ENCODE measurements around the gene DACT2. TPM values are rescaled to one million over a fixed set of nuclear protein-coding genes. Genes with fewer than 3 reads are reported as not detected.
"Not testable (repeated sequence)": the region's sequence is repeated elsewhere in the genome, so short reads cannot be mapped to it uniquely, and the experiment has no call there.

DACT2 gene
- total RNA-seq, 1 donor from 2014 or later, result 1.9 TPM

DNA sequence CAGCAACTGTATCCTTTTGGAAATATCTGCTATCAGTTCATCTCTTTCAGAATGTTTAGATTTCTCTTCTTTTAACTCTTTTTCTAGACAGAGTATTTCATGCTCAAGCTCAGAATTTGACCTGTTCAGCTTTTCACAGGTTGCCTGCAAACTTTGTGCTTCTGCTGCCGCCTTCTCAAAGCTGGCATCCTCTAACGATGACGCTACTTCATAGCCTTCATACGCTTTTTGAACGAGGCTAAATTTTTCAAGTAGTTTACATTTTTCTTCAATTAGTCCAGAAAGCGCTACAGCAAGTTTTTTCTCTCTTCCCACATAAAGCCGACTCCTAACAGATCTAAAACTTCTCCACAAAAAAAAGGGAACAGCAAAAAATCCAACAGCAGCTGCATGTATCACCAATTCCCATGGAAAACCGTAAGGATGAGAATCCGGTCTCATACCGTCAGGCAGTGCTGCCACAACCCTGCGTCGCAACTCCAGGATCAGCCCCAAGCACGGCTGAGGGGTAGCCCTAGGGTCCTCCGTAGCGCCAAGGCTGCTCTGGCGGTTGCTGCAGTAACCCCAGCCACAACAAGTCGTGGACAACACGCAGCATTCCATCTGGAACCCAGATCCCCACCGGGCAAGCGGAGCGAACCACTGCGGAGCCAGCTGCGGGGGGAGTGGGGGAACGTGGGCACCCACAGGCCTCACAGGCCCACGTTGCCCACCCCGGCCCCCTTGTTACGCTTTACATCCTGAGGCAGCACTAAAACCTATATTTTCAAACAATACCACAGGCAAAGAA, 30.6 kb downstream of the DACT2 start:
- ATAC-seq (no peak), DNase-seq (ENCODE audit: low spot score) (no peak)
- intact Hi-C loops (cut with DNase I), result no loop called here

DNA sequence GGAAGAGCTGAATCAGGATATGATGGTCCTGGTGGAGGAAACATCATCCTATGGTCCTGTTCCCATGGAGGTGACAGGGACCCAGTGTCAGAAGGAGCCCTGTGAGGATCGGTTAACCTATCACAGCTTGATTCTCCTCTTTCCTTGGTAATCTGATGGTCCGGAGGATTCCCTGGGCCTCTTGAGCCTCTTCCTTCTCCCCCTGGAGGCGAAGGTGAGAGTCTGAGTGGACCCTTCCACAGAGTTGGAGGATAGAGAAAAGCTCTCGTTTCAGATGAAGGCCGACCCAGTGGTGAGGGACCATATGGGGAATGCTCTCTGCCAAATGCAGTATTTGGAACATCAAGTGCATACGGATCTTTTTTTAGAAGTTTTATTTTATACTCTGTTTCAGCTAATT, 32.1 kb downstream of the DACT2 start:
- intact Hi-C loops (cut with DNase I); ATAC-seq: not testable (repeated sequence)
- DNase-seq (ENCODE audit: low spot score), result peak; percentile 32

DNA sequence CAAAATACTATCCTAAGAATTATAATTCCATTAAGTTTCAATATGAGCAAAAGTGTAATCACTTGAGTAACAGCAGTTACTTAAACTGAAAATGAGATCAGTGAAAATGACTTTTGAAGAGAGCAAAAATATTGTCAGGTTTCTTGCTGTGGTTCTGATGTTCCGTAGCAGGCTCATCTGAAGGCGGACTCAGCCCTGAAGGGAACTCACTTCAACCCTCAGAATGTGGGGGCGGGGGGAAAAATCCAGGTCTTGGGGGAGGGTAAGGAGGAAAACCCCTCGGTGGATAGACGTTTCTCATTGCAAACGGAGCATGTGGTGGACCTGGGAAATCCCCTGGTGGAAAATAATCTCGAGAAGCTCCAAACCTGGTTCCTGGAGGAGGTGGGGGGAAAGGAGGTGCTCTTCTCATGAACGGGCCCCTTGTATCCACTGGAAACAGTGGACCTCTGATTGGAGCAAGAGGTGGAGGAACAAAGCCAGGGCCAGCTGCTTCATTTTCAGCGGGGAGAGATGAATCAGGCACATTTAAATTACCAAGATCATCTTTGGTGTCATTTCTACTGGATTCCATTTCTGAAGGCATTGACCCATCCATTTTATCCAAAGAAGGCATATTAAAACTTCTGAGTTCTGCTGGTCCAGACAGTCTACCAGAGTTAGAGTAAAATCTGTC, 32.7 kb downstream of the DACT2 start:
- intact Hi-C loops (cut with DNase I); ATAC-seq: not testable (repeated sequence)
- DNase-seq (ENCODE audit: low spot score), result peak; percentile 9

DNA sequence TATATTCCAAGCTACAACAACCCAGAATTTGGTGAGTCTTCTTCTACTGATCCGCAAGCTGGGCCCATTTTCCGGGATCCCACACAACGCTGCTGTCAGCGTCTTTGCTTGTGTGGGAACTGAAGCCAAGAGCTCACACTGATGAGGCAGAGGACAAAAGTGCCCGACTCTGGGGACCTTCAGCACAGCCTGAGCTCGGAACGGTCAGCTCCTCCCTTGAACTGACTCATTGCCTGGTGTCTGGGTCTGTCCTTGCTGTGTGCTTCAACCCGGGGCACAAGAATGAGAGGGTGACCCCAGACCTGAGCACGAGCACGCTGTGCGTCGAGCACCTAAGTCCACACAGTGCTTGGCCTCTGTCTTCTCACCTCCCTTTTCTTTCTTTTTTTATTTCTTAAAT, 33.5 kb downstream of the DACT2 start:
- intact Hi-C loops (cut with DNase I), result no loop called here
- no peak for ATAC-seq
- no peak for DNase-seq (ENCODE audit: low spot score)

DNA sequence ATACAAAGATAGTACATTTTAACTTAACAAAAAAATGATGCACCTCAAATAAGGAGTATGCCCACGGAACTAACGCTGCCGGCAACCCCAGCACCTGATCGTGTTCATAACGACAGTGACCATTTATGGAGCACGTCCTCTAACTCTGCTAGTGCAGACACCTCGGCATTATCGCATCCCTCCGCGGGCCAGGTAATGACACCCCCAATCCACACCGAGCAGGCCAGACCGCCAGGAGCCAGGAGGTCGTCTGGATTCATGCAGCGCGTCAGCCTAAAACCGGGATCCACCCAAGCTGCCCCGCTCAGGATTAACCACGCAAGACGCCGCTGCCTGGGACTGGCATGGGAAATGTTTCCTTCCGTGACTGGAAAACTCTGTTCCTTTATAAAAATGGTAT, 34.1 kb downstream of the DACT2 start:
- ATAC-seq (no peak), DNase-seq (ENCODE audit: low spot score) (no peak)

DNA sequence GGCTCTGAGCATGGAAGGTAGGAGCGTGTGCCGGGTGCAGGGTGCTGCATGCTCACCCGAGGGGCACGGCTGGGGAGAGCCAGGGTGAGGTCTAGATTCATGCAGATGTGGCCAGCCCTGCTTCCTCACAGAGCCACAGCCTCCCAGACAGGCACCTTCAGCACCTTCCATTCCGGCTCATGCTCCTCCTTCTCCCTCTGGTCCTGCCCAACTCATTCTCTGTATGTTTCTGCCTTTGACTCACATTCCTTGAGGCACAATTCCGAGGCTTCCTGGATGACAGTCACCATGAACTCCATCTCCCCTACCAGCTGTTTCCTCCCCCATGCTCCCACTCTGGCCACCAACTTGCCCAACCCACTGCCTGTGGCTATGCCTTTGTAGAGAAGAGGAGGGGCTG, 35.4 kb downstream of the DACT2 start:
- intact Hi-C loops (cut with DNase I), result no loop called here
- no peak for ATAC-seq
- DNase-seq (ENCODE audit: low spot score), result no peak

More for the DNA sequence above, 34.1 kb downstream of the DACT2 start:
- intact Hi-C loops (cut with DNase I), result no loop called here

DNA sequence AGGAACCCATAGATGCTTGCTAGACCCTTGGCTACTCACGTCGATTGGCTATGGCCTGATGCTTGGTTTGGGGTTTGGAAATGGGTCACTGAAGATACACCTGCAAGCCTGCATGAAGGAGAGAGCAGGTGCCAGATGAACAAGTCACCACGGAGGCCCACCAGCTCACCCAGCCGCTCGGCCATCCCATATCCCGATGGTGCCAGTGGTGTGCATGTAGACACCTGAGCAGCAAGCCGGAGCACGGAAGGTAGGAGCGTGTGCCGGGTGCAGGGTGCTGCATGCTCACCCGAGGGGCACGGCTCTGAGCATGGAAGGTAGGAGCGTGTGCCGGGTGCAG, 35.9 kb downstream of the DACT2 start:
- ATAC-seq (no peak), DNase-seq (ENCODE audit: low spot score) (no peak)
- intact Hi-C loops (cut with DNase I), result no loop called here

DNA sequence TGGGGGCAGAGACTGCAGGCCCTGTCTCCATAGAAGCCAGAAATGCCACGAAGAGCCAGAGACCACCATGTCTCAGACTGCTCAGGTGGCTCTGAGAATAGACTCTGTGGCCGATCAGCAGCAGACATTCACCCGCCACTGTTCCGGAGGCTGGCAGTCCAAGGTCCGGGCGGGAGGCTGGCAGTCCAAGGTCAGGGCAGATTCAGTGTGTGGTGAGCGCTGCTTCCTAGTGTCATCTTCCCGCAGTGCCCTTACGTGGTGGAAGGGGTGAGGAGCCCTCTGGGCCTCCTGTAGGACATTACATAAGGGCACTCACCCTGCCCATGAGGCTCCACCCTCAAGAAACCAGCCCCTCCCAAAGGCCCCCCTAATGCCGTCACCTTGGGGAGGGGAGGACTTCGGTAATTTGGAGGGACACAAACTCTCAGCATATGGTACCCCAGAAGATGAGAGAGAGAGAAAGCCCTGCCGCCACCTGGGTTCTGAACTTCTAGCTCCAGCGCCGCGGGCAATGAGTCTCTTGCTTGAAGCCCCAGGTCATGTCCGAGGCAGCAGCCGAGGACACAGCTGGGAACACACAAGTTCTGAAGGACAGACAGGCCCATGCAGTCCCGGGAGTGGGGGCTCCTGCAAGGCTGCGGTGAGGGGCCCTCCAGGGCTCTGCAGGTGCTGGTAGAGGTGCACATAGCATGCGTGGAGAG, 36.4 kb downstream of the DACT2 start:
- DNase-seq (ENCODE audit: low spot score) (no peak), ATAC-seq (no peak)
- intact Hi-C loops (cut with DNase I), result no loop called here

DNA sequence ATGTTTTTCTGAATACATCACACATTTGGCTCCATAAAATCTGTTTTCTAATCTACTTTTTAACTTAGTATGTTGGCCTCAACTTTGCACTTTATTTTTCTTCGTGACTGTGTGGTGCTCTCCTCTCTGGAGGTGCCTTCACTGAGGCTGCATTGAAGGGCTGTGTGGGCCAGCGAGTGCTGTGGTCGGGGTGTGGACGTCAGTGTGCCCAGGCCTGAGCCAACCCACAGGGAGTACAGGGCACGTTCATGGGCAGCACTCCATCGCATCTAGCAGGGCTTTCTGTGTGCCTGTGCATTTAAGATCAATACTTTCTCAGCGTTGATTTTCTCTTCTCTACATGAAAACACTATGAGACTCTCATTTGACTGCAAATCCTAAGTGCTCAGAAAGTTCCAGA, 37.8 kb downstream of the DACT2 start:
- intact Hi-C loops (cut with DNase I), result no loop called here
- no peak for ATAC-seq
- DNase-seq (ENCODE audit: low spot score), result no peak

DNA sequence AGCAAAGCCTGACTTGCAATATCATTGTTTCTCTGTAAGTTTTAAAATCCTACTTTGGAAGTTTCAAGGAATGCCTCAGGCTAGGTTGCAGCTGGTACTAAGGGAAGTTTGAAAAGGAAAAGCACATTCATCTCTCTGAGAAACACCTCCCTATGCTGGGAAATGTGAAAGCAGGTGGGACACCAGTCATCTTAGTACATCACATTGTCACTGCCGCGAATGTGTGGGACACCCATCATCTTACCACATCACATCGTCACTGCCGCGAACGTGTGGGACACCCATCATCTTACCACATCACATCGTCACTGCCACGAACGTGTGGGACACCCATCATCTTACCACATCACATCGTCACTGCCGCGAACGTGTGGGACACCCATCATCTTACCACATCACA, 38.3 kb downstream of the DACT2 start:
- intact Hi-C loops (cut with DNase I); ATAC-seq: not testable (repeated sequence)

DNA sequence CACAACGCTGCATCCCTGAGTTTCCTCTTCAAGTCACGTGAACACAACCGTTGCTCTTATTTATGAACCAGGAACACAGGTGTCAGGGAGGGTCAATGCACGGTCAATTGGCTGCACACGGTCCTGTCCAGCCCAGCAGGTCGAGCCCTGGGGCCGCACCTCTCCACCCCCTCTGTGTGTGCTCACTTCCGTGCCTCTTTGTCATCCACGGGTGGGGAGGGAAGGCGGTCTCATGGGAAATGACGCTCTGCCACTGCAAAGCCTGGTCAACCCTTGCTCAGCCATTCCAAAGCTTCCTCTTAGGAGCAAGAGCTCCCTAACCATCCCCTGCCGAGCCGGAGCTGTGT, 38.7 kb downstream of the DACT2 start:
- ATAC-seq (no peak), DNase-seq (ENCODE audit: low spot score) (no peak)
- intact Hi-C loops (cut with DNase I), result no loop called here

More for the DNA sequence above, 38.3 kb downstream of the DACT2 start:
- DNase-seq (ENCODE audit: low spot score), result not testable (repeated sequence)

DNA sequence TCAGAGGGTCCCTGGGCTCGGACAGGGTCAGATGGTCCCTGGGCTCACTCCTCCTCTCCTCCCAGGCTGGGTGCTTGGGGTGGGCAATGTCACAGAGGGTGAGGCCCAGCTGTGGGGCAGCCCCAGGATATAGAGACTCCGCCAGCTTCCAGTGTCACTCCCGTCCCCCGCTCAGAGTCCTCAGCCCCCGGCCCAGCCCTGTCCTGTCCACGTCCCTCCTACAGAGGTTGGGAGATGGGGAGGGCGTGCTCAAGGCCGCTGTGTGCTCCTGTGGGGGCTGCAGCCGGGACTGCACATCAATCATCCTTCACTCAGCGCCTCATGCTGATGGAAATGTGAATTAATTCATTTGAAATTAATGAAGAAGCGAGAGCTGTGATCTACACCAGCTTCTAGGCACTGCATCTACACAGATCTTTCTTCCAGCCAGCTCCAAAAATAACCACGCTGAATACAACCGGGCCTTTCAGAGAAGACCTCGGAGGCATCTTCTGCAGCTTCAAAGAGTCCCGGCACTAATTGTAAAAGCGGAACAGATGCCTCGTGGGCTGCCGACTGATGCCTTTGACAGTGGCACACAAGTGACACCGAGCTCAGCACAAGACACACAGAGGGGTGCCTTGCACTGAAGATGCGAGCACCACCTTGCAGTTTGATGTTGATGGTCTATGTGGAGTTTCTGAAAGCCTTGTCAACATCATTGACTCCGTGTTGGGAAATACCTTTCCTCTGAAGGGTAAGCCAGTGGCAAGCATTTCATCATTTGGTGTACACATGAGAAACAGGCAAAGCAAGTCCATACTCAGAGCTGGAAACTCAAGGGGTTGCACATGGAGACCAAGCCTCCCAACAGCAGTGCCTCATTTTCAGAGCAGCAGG, 39.3 kb downstream of the DACT2 start:
- intact Hi-C loops (cut with DNase I), result no loop called here
- no peak for ATAC-seq
- no peak for DNase-seq (ENCODE audit: low spot score)

DNA sequence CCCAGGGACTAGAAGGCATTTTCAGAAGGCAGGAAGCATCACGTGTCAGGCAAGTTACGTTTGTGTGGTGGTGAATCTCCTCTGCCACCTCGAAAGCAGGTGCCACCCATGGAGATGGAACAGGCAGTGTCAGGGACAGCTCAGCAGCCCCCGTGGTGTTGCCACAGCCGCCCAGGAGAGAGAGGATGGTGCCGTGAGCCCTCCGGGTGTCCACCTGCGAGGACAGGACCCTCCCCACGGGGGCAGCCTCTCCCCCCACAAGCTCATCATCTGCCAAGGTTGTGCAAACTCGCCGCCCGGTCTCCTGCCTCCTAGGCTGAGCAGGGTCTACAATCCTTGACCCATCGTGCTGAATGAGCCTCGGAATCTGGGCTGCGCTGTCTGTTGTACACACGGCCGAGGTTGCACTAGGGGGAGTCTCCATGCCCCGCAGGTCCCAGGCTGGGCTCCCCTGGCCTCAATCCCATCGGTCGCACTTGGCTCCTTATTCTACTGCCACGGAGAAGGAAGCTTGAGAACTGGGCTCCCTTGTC, 40.1 kb downstream of the DACT2 start:
- DNase-seq (ENCODE audit: low spot score) (no peak), ATAC-seq (no peak)
- intact Hi-C loops (cut with DNase I), result loop anchor here (10.0 kb wide), 1 partner anchor 1585 kb away; no protein-coding TSS in a partner anchor

DNA sequence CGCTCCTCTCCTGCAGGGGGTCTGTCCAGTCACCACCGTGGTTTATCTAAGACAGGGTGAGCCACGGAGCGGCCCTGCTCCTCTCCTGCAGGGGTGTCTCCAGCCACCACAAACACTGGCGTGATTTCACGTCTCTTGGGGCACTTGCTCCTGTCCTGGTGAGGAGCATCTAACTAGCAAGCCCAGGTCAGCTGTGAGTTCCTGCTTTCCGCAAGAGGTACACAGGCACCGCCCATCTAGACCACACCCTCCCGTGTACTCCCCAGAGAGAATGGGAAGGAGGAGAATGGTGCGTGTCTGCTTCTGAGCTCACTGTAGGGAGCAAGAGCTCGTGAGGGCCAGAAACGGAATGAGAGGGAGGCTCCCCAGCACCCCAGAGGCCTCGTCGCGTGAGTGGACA, 40.7 kb downstream of the DACT2 start:
- intact Hi-C loops (cut with DNase I), result loop anchor here (10.0 kb wide), 1 partner anchor 1586 kb away; no protein-coding TSS in a partner anchor
- ATAC-seq (no peak), DNase-seq (ENCODE audit: low spot score) (no peak)

DNA sequence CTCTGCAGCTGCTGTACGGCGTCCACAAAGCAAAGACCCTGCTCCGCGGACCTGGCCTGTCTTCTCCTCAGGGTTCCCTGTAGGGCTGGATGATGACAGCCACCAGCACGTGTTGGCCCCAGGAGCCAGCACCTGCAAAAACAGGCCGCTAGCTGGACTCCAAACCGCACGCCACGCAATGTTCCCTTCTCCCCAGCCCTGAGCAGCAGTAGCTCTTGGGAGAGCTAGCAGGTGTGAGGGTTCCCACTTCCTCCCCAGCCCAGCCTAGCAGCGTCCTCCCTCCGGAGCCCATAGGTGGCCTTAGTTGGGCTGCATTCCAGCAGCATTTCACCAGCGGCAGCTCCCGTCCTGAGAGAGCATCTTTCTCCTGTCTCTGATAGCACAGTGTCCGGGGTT, 42.3 kb downstream of the DACT2 start:
- DNase-seq (ENCODE audit: low spot score) (no peak), ATAC-seq (peak; percentile 35)
- intact Hi-C loops (cut with DNase I), result loop anchor here (10.0 kb wide), 1 partner anchor 1588 kb away; no protein-coding TSS in a partner anchor

DNA sequence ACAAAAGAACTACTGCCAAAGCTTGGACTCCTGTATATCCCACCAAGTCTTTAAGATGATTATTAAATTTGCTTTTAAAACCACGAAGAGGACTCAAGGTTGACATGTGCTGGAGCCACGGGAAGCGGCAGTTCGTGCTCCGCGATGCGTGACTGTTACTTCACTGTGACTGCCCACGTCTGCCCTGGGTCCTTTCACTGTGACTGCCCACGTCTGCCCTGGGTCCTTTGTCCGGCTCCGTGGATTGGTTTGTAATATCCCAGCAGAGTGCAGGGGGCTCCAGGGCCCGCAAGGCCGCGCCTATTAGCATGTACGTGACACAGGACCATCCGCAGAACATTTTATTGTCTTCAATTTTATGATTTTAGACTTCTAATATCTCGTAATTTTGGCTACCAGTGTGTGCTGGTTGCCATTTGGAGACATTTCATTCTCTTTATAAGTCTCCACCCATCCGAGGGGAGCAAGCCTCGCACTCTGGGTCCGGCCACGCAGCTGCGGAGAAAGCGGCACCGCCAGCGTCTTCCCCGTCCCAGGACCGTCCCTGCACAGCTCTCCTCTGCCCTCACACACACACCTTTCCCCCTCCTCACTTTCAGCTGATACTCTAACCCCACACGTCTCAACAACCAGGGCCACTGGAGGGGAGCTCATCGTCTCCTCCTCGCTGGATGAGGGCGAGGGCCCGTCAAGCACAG, 42.9 kb downstream of the DACT2 start:
- DNase-seq (ENCODE audit: low spot score), result no peak
- ATAC-seq, result no peak
- intact Hi-C loops (cut with DNase I), result loop anchor here (10.0 kb wide), 1 partner anchor 1588 kb away; no protein-coding TSS in a partner anchor

DNA sequence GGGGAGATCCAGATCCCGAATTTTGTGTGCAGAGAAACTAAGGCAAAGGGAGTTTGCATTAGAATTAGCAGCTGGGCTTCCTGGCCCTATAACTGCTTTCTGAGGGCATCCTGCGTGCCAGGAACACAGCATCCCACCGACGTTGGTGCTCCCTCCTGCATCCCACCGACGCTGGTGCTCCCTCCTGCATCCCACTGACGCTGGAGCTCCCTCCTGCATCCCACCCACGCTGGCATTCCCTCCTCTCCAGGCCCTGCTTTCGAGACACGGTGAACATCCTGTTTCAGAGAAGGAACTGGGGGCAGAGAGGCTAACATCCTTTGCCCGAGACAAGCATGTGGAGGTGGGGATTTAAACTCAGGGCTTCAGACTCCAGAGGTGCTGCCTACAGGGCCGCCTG, 44.4 kb downstream of the DACT2 start:
- DNase-seq (ENCODE audit: low spot score) (no peak), ATAC-seq (no peak)
- intact Hi-C loops (cut with DNase I), result loop anchor here (10.0 kb wide), 1 partner anchor 1590 kb away; no protein-coding TSS in a partner anchor

Measured in sciatic nerve (tissue), 2 donors.